Hematopoietic multipotent progenitor cell treated with erythropoietin and hydrocortisone succinate and interleukin-3 and kit ligand, for 15 days (in vitro differentiated cells): ENCODE results near the gene IL22RA1.

ENCODE experiments used
- DNase-seq: peaks from one replicate; pipeline ENCODE4 v3.0.0-alpha.2; 2015; ENCODE audit warnings: low spot score

The IL22RA1 gene

DNA sequence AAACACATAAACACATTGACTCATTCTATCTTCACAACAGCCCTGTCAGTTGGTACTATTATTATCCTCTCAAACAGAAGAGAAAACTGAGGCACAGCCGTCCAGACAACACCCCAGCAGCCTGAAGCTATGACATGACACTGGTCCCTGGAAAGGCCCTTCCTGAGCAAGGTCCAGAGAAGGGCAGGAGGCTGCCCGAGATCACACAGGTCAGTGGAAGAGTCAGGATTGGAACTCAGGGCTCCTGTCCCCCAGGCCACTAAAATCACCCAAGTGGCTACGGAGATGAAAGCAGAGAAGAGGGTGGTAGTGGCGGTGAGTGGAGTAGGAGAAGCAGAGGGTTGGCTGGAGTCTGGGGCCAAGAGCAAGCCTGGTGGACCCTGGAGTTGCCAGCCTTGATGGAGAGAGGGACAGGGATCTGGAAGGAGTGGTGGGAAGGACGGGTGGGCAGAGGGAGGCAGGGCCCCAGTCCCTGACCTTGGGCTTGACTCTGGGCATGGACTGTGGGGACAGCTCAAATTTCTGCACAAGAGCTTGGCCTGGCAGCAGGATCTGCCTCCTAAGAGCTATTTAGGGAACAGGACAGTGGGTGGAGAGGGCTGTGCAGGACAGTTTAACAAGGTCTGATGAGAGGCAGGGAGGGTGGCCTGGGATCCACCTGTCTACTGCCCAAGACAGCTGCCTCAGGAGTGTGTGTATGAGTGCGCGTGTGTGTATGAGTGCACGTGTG lies 46.8 kb downstream of the IL22RA1 start:
- no peak for DNase-seq

DNA sequence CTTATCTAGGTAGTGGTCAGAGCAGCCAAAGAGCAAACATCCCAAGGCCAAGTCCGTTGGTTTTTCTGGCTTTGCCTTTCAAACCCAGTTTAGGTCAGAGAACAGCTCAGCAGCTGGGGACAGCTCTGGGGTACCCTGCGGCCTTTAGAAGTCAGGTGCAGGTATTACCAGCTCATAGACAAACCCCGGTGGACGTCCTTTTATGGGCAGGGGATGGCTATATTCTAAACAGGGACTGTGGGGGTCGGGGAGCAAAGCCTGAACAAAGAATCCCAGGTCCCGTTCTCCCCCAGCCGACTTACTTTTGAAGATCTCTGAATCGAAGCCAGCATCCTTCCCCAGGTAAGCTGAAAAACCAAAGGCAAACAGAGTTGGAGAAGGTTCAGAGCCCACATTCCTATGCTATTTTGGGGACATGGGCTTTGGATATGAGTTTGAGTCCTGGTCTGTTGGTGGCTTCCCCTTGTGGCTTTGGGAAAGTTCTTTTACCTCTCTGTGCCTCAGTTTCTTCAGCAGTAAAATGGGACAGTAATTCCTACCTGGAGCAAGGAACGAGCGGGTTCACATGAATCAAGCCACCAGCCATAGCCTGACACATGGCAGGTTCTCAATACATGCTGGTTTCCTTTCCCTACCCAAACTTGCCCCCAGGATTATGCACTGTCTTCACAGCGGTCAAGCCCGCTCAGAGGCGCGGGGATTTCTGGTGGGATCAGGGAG lies 47.6 kb downstream of the IL22RA1 start:
- no peak for DNase-seq

GRCh38 chr1:24094554-24094953 lies 48.4 kb downstream of the IL22RA1 start:
- no peak for DNase-seq

- DNase-seq, result no peak
Measured at GRCh38 chr1:24093732-24094131, 49.2 kb downstream of the IL22RA1 start.

GRCh38 chr1:24092979-24093378 lies 50.0 kb downstream of the IL22RA1 start:
- DNase-seq, result no peak

GRCh38 chr1:24091971-24092482 lies 50.9 kb downstream of the IL22RA1 start:
- DNase-seq, result no peak

DNA sequence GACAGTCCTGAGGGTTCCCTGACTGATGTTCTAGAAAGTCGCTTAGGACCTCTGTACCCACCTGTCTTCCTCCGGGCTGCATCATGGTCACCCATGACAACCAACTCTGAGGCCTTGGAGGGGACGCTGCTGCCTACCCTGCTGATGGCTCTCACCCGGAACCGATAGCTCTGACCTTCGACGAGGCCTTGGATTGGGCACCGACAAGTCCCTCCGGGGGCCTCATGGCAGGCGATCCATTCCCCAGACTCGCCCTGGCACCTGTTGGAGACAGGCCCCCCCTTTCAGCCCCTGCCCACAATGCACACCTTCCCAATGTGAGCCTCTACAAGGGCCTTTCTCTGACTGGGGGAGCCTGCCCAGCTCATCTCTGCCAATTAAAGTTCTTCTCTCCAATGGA lies 52.2 kb downstream of the IL22RA1 start:
- no peak for DNase-seq

DNA sequence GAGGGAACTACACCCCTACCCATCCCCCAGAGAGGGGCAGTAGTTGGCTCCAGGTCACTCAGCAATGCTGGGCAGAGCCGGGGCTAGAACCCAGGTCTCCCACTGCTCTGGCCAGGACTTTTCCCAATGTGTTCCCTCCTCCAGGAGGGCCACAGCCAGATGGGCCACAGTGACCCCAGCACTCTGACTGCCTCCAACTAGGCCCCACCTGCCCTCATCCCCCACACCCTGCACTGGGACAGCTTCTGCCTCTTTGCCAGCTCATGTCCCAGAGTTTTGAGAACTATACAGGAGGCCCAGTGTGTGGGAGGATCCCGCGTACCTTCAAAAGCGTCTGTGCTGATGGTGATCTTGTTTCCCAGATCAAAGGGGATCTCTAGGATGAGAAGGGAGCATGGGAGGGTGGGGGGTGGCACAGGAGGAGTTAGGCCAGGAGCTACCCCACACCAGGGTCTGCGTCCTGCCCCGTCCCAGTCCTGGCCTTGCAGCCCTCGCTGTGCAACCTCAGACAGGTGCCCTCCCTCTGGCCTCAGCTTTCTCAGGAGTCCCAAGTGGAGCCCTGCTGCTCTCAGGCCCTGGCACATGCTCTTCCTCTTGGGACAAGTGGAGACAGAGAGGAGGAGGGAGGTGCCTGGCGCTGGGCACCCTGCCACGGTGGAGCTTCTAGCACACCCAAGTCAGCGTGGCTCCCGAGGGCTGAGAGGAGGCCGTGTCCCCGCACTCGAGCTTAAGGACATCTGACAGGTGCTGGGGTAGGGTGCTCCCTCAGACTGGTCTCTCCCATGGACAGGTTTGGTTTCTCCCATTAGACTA lies 53.0 kb downstream of the IL22RA1 start:
- DNase-seq, result no peak

DNA sequence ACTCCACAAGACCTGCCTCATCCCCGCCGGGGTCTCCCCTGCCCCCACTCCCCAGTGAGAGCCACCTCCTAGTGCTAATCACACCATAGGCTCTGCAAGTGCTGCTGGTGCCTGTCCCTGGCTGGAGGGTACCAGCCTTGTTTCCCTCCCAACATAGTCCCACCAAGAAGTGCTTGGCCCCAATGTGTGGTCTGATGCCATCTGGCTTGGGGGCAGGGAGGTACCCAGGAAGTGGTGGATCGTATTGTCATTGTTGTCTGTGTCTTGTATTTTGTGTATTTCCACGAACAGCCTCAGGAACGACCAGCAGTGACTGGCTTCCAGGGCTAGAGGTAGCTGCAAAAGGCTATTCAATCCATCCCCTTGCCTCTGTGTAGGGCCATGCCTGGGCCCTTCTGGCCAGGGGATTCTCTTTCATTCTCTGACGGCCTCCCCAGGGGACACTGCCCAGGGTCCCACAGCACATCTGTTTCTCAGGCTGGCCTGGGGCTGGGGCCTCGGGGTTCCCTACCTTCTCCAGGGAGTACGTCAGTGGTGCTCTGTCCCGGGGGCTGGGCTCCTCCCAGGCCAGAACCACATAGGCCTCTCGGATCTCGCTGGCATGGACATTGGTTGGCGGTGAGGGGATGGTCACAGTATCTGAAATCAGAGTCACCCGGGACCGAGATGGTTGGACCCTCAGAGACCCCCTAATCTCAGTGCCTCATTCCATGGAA lies 53.8 kb downstream of the IL22RA1 start:
- no peak for DNase-seq

GRCh38 chr1:24086466-24086865 lies 56.5 kb downstream of the IL22RA1 start:
- no peak for DNase-seq

DNA sequence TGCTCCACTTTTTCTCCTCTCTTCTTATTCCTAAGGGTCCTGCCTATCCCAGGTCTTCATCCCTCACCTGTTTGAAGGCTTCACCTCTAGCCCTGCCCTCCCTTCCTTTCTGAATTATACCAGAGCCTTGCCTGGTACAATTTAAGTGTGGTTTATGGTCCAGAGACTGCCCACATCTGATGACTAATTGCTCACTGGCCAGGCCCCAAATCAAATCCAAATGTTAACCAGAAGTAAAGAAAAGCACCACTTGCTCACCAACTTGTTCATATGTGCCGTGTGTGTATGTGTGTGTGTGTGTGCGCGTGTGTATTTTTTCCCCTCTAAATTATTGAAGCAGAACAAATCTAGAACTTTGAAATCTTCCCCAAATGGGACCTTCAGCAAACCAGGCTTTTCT lies 57.4 kb downstream of the IL22RA1 start:
- DNase-seq, result no peak

- DNase-seq, result no peak
Measured at GRCh38 chr1:24085007-24085406, 57.9 kb downstream of the IL22RA1 start.

- no peak for DNase-seq
Measured at GRCh38 chr1:24084050-24084449, 58.9 kb downstream of the IL22RA1 start.

- DNase-seq, result no peak
Measured at GRCh38 chr1:24082372-24082771, 60.6 kb downstream of the IL22RA1 start.

DNA sequence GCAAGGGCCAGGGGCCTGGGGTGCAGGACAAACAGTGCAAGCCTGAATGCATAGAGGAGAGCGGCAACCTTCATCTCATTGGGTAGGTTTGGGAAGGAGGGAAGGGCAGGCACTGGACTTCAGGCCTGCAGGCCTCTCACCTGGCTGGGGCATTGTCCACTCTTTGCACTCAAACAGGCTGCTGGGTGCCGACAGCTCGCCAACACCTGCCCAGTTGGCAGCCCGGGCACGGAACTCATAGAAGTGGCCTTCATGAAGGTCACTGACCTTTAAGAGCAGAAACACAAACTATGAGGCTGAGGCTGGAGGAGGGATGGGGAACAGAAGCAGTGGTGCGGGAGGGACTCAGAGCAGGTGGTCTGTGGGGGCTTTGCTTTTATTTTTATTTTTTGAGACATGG lies 61.8 kb downstream of the IL22RA1 start:
- DNase-seq, result no peak

GRCh38 chr1:24080131-24080530 lies 62.8 kb downstream of the IL22RA1 start:
- no peak for DNase-seq

GRCh38 chr1:24077278-24077978 lies 65.5 kb downstream of the IL22RA1 start:
- DNase-seq, result no peak

GRCh38 chr1:24075946-24076345 lies 67.0 kb downstream of the IL22RA1 start:
- no peak for DNase-seq

DNA sequence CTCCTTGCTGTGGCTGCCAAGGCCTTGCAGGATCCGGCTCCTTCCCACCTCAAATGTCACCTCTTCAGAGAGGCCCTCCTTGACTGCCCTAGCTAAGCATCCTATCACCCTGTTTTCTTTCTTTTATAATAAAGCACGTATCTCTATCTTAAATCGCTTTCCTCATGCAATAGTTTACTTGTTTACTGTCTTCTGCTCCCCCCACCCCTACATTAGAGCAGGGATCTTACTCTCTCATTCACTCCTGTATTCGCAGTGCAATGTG lies 67.4 kb downstream of the IL22RA1 start:
- DNase-seq, result no peak

- no peak for DNase-seq
Measured at GRCh38 chr1:24074817-24075589, 67.9 kb downstream of the IL22RA1 start.

GRCh38 chr1:24074196-24074595 lies 68.7 kb downstream of the IL22RA1 start:
- DNase-seq, result no peak
